IMR-90 (cell line): ENCODE measurements around the gene ARAP2. TPM values are rescaled to one million over a fixed set of nuclear protein-coding genes. Genes with fewer than 3 reads are reported as not detected.

Source experiments
- ATAC-seq: fragments of 200-7000 bp; cut with Tn5 transposase; 2 replicates; pipeline ENCODE4 v1.9.1; 2020; ENCODE audit warnings: low read depth, mild to moderate bottlenecking, moderate library complexity
- BruUV-seq: library from RNA; stranded (reverse); fragments of 400-500 nt; replicated peaks from 2 replicates; lab custom pipeline; 2021; lab: Mats Ljungman, UMichigan
- CTCF ChIA-PET: fragments of 300-600 bp; formaldehyde crosslinking; extraction: SDS; loops from one replicate; lab custom pipeline; 2021; ENCODE audit warnings: antibody characterized with exemption; lab: Yijun Ruan, JAX
- POLR2A ChIA-PET: fragments of 300-600 bp; sonication (Branson Sonifier 250); formaldehyde crosslinking; loops from one replicate; lab custom pipeline; 2022; ENCODE audit warnings: antibody characterized with exemption; ENCODE audit not compliant: unreplicated experiment; lab: Charles Lee
- DNase-seq: peaks from one replicate; pipeline ENCODE4 v3.0.0; 2013
- H2AFZ ChIP-seq: replicated peaks from 2 replicates; pipeline ENCODE3; 2013; ENCODE audit warnings: low read length, mild to moderate bottlenecking; ENCODE audit not compliant: poor library complexity
- H2AK5ac ChIP-seq: 2 replicates; pipeline ENCODE4 v1.6.1; 2013; ENCODE audit warnings: low read depth, low read length, inconsistent platforms
- H2AK9ac ChIP-seq: replicated peaks from 2 replicates; pipeline ENCODE3; 2013; ENCODE audit warnings: mild to moderate bottlenecking, low read depth, low read length, moderate library complexity; ENCODE audit not compliant: poor library complexity
- H2BK120ac ChIP-seq: 2 replicates; pipeline ENCODE4 v1.6.1; 2013; ENCODE audit warnings: low read depth, low read length, inconsistent platforms
- H2BK15ac ChIP-seq: 3 replicates; pipeline ENCODE4 v1.6.1; 2013; ENCODE audit warnings: low read depth, low read length, inconsistent platforms
- H2BK20ac ChIP-seq: 2 replicates; pipeline ENCODE4 v1.6.1; 2013; ENCODE audit warnings: low read depth, mild to moderate bottlenecking, inconsistent platforms, low read length, moderate library complexity
- H2BK5ac ChIP-seq: 2 replicates; pipeline ENCODE4 v1.6.1; 2013; ENCODE audit warnings: mild to moderate bottlenecking, low read depth, low read length, inconsistent platforms; ENCODE audit not compliant: poor library complexity, severe bottlenecking
- H3K14ac ChIP-seq: replicated peaks from 2 replicates; pipeline ENCODE4 v1.6.1; 2013; ENCODE audit warnings: low read depth, low read length, inconsistent platforms
- H3K18ac ChIP-seq: 2 replicates; pipeline ENCODE4 v1.6.1; 2013; ENCODE audit warnings: low read depth, low read length, control low read depth
- H3K23ac ChIP-seq: 2 replicates; pipeline ENCODE4 v1.6.1; 2013; ENCODE audit warnings: low read depth, low read length, inconsistent platforms
- H3K27ac ChIP-seq: 2 replicates; pipeline ENCODE4 v1.5.1; 2013; ENCODE audit warnings: mild to moderate bottlenecking, control low read depth, low read length; ENCODE audit not compliant: insufficient read depth
- H3K27me3 ChIP-seq: 2 replicates; pipeline ENCODE4 v1.6.1; 2013; ENCODE audit warnings: low read length; ENCODE audit not compliant: control insufficient read depth, insufficient read depth
- H3K36me3 ChIP-seq: 2 replicates; pipeline ENCODE4 v1.6.1; 2013; ENCODE audit warnings: low read length, mixed read lengths; ENCODE audit not compliant: control insufficient read depth, insufficient read depth
- H3K4ac ChIP-seq: 2 replicates; pipeline ENCODE4 v1.6.1; 2013; ENCODE audit warnings: low read depth, low read length, inconsistent platforms
- H3K4me1 ChIP-seq: 2 replicates; pipeline ENCODE4 v1.6.1; 2013; ENCODE audit warnings: low read length, mixed read lengths; ENCODE audit not compliant: control insufficient read depth, insufficient read depth
- H3K4me2 ChIP-seq: 2 replicates; pipeline ENCODE4 v1.6.1; 2013; ENCODE audit warnings: low read depth, mild to moderate bottlenecking, control low read depth, low read length, moderate library complexity
- H3K4me3 ChIP-seq: 2 replicates; pipeline ENCODE4 v1.5.1; 2013; ENCODE audit warnings: low read depth, mild to moderate bottlenecking, control low read depth, low read length, moderate library complexity; ENCODE audit not compliant: insufficient read depth
- H3K56ac ChIP-seq: 2 replicates; pipeline ENCODE4 v1.6.1; 2013; ENCODE audit warnings: low read length, inconsistent platforms; ENCODE audit not compliant: insufficient read depth; ENCODE audit errors: extremely low read depth
- H3K79me1 ChIP-seq, 2 experiments: 2 replicates each; pipeline ENCODE4 v1.6.1; 2013; ENCODE audit warnings: low read length in 2 of 2, inconsistent platforms in 1 of 2, low read depth in 1 of 2
- H3K9ac ChIP-seq: 2 replicates; pipeline ENCODE4 v1.6.1; 2013; ENCODE audit warnings: low read depth, low read length, control low read depth
- H3K9me1 ChIP-seq: 2 replicates; pipeline ENCODE4 v1.6.1; 2013; ENCODE audit warnings: low read length, inconsistent platforms; ENCODE audit not compliant: insufficient read depth
- H3K9me3 ChIP-seq: 2 replicates; pipeline ENCODE4 v1.6.1; 2013; ENCODE audit warnings: low read length; ENCODE audit not compliant: control insufficient read depth, insufficient read depth
- H4K20me1 ChIP-seq: 2 replicates; pipeline ENCODE4 v1.6.1; 2013; ENCODE audit warnings: low read length, inconsistent platforms; ENCODE audit not compliant: insufficient read depth
- H4K5ac ChIP-seq: 2 replicates; pipeline ENCODE4 v1.6.1; 2013; ENCODE audit warnings: mild to moderate bottlenecking, low read depth, low read length, control low read depth
- H4K8ac ChIP-seq, 2 experiments: 2 replicates each; pipeline ENCODE4 v1.6.1; 2013; ENCODE audit warnings: low read depth in 2 of 2, low read length in 2 of 2, control low read depth in 1 of 2, inconsistent platforms in 1 of 2
- H4K91ac ChIP-seq: 2 replicates; pipeline ENCODE4 v1.6.1; 2013; ENCODE audit warnings: low read depth, low read length, inconsistent platforms; ENCODE audit not compliant: insufficient read depth
- BHLHE40 ChIP-seq: fragments of 150-350 bp; IDR thresholded peaks from 2 replicates; pipeline ENCODE4 v1.6.1; 2016; ENCODE audit warnings: mild to moderate bottlenecking, low read depth, low read length
- CEBPB ChIP-seq: IDR thresholded peaks from 2 replicates; pipeline ENCODE4 v1.6.1; 2012; ENCODE audit warnings: low read depth, low read length, improper control_type of control experiment
- CHD1 ChIP-seq: IDR thresholded peaks from 2 replicates; pipeline ENCODE4 v1.6.1; 2012; ENCODE audit warnings: low read depth, low read length, improper control_type of control experiment
- CTCF ChIP-seq: conservative IDR thresholded peaks from 2 replicates; pipeline ENCODE4 v1.5.1; 2012; ENCODE audit warnings: mild to moderate bottlenecking, low read depth, low read length, improper control_type of control experiment
- FOS ChIP-seq: fragments of 150-350 bp; IDR thresholded peaks from 2 replicates; pipeline ENCODE4 v1.6.1; 2016; ENCODE audit warnings: low read depth, low read length
- MAFK ChIP-seq: IDR thresholded peaks from 2 replicates; pipeline ENCODE4 v1.6.1; 2012; ENCODE audit warnings: low read depth, low read length, improper control_type of control experiment
- MAZ ChIP-seq: IDR thresholded peaks from 2 replicates; pipeline ENCODE4 v1.6.1; 2012; ENCODE audit warnings: low read depth, mild to moderate bottlenecking, low read length, improper control_type of control experiment, moderate library complexity, borderline replicate concordance
- MXI1 ChIP-seq: IDR thresholded peaks from 2 replicates; pipeline ENCODE4 v1.6.1; 2012; ENCODE audit warnings: low read depth, mild to moderate bottlenecking, low read length, moderate library complexity, borderline replicate concordance
- NFE2L2 ChIP-seq: fragments of 150-350 bp; IDR thresholded peaks from 2 replicates; pipeline ENCODE4 v1.6.1; 2016; ENCODE audit warnings: low read depth, mild to moderate bottlenecking, low read length
- POLR2A ChIP-seq: IDR thresholded peaks from 2 replicates; pipeline ENCODE4 v1.6.1; 2012; ENCODE audit warnings: mild to moderate bottlenecking, low read depth, low read length
- RAD21 ChIP-seq: IDR thresholded peaks from 2 replicates; pipeline ENCODE4 v1.6.1; 2012; ENCODE audit warnings: low read length, improper control_type of control experiment
- RCOR1 ChIP-seq: IDR thresholded peaks from 2 replicates; pipeline ENCODE4 v1.6.1; 2012; ENCODE audit warnings: mild to moderate bottlenecking, low read length, improper control_type of control experiment; ENCODE audit not compliant: insufficient replicate concordance
- RFX5 ChIP-seq: IDR thresholded peaks from 2 replicates; pipeline ENCODE4 v1.8.0; 2012; ENCODE audit warnings: low read depth, mild to moderate bottlenecking, low read length, moderate library complexity
- SMC3 ChIP-seq: fragments of 150-350 bp; IDR thresholded peaks from 2 replicates; pipeline ENCODE4 v1.6.1; 2016; ENCODE audit warnings: low read depth, mild to moderate bottlenecking, antibody characterized with exemption, low read length, moderate library complexity
- WGBS, 2 experiments: methylation state at CpG; one replicate each; pipeline versions ENCODE4 v1.1.5 to v1.1.7; 2013; ENCODE audit warnings: missing lambda C conversion rate in 2 of 2; ENCODE audit not compliant: insufficient read length in 1 of 2; ENCODE audit errors: extremely low coverage in 2 of 2; 5-methylcytosine and 5-hydroxymethylcytosine counted together
- dilution Hi-C: fragments of 300-500 bp; cut with HindIII; formaldehyde crosslinking; loops from one replicate; pipeline ENCODE4 v1.14.3; 2018; ENCODE audit warnings: low sequenced_read_pairs; ENCODE audit not compliant: unreplicated experiment
- in situ Hi-C: fragments of 300-500 bp; cut with MboI; formaldehyde crosslinking; loops from 3 replicates; pipeline ENCODE4 v1.14.3; 2019; ENCODE audit warnings: low sequenced_read_pairs, inconsistent platforms, mixed read lengths
- intact Hi-C: fragments of 100-400 bp; cut with micrococcal nuclease; formaldehyde crosslinking; loops from 2 replicates; pipeline ENCODE4 v1.10.0; 2022
- polyA plus RNA-seq, 3 experiments: library from polyadenylated mRNA; depleted of rRNA; stranded (reverse); fragments of >200 nt; gene quantifications; 2 replicates each; pipeline ENCODE4 v1.2.3, GENCODE V29; 2012; ENCODE audit warnings: low replicate concordance in 1 of 3
- total RNA-seq: library from RNA; depleted of rRNA; stranded (reverse); fragments of >200 nt; gene quantifications from 2 replicates; pipeline ENCODE4 v1.2.3, GENCODE V29; 2012
- TF ChIP-seq, protein P1 (sequence below): fragments of 150-350 bp; IDR thresholded peaks from 2 replicates; pipeline ENCODE4 v1.6.1; 2017; ENCODE audit warnings: mild to moderate bottlenecking, antibody characterized with exemption, low read length, low read depth
- TF ChIP-seq, protein P2 (sequence below): fragments of 150-350 bp; IDR thresholded peaks from 2 replicates; pipeline ENCODE4 v1.6.1; 2016; ENCODE audit warnings: low read depth, mild to moderate bottlenecking, low read length, moderate library complexity, borderline replicate concordance

Gene ARAP2
- total and polyA plus RNA-seq, 2 of the 4 experiments (the other 2 are of a cell fraction): 0.32 to 1.8 TPM

DNA sequence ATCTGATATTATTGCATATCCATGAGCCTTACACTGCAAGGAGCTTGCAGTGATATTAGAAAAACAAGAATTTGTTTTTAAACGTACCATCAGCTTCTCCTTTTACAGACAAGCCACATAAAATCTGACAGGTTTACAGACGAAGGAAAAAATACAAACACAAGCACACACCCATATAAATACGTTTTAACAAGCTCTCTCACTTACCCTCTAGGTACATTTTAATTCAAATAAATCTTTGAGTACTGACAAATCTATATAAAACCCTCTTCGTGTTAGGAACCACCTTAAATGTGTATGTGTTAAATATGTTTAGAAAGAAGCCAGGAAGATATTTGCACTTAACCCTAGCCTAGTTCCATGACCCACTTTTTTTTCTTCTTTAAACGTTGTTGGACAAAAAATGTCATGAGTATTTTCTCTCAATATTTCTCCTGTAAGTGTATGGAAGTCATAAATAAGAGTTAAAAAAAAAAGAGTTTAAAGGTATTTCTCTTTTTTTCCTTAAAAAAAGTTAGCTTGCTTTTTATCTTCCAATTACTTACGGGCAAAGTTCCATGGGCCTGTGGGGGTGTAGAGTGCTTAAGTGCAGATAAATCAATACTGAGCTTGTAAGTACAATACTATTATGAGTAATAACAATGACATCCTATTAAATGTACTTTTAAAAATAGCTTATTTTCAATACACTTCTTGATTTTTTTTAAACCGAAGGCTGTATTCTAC is 1.5 kb downstream of the ARAP2 start:
- Histone ChIP-seq H2BK120ac (no peak overlapping the region), H3K9ac (no peak overlapping the region), H3K56ac (no peak overlapping the region), H2AK5ac (no peak overlapping the region), H3K4me3 (no peak overlapping the region), H3K27me3 (0 out of 2 replicates have a peak, but pooled peaks cover 2% of the 10 kb centered on the region), H4K91ac (no peak overlapping the region), H3K27ac (no peak overlapping the region), H4K8ac (no peak overlapping the region), H2BK15ac (no peak overlapping the region), H2BK5ac (no peak overlapping the region), H3K4ac (no peak overlapping the region), H3K18ac (no peak overlapping the region), H3K9me1 (no peaks in the 10 kb centered on the region), H3K36me3 (no peaks in the 10 kb centered on the region), H3K4me1 (no peaks in the 10 kb centered on the region), H3K4me2 (no peak overlapping the region), H3K14ac (no peak overlapping the region), H2AK9ac (no peak overlapping the region), H4K5ac (no peak overlapping the region), H4K20me1 (no peaks in the 10 kb centered on the region), H3K79me1 (no peaks in the 10 kb centered on the region), H3K9me3 (no peaks in the 10 kb centered on the region), H2AFZ (no peak overlapping the region), H2BK20ac (no peak overlapping the region), H3K23ac (no peak overlapping the region)
- WGBS, 2 experiments: no CpG with 5 or more reads among the region's 7 CpGs
- no peak for ATAC-seq
- dilution Hi-C loops: no loop called here
- POLR2A ChIA-PET: no interaction called here
- in situ Hi-C loops: no loop called here
- no peak for DNase-seq
- CTCF ChIA-PET: interaction anchor here (0.6 kb wide), 1 partner anchor 1613 kb away, joined by 4 read pairs; no protein-coding TSS in a partner anchor
- intact Hi-C loops: no loop called here
- no TSS peak for BruUV-seq
- TF ChIP-seq MAZ: no peak
- TF ChIP-seq BHLHE40: no peak
- TF ChIP-seq SMC3: no peak
- no peak for TF ChIP-seq CEBPB
- no peak for TF ChIP-seq NFE2L2
- TF ChIP-seq RFX5: no peak
- TF ChIP-seq, protein P1, sequence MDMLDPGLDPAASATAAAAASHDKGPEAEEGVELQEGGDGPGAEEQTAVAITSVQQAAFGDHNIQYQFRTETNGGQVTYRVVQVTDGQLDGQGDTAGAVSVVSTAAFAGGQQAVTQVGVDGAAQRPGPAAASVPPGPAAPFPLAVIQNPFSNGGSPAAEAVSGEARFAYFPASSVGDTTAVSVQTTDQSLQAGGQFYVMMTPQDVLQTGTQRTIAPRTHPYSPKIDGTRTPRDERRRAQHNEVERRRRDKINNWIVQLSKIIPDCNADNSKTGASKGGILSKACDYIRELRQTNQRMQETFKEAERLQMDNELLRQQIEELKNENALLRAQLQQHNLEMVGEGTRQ: no peak
- no peak for TF ChIP-seq POLR2A
- no peak for TF ChIP-seq MAFK
- no peak for TF ChIP-seq MXI1
- no peak for TF ChIP-seq CHD1
- no peak for TF ChIP-seq RAD21
- TF ChIP-seq RCOR1: no peak
- TF ChIP-seq, protein P2, sequence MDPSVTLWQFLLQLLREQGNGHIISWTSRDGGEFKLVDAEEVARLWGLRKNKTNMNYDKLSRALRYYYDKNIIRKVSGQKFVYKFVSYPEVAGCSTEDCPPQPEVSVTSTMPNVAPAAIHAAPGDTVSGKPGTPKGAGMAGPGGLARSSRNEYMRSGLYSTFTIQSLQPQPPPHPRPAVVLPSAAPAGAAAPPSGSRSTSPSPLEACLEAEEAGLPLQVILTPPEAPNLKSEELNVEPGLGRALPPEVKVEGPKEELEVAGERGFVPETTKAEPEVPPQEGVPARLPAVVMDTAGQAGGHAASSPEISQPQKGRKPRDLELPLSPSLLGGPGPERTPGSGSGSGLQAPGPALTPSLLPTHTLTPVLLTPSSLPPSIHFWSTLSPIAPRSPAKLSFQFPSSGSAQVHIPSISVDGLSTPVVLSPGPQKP: no peak
- TF ChIP-seq CTCF: no peak
- no peak for TF ChIP-seq FOS
